ENCODE results near the gene IL10RB.
"Not testable (repeated sequence)": the region's sequence is repeated elsewhere in the genome, so short reads cannot be mapped to it uniquely, and the experiment has no call there.

GRCh38 chr21:33253382-33253781 lies 12.8 kb upstream of the IL10RB start:
- TF ChIP-seq CTCF (IDR thresholded peaks at IDR 0.05 in 4 of 5, conservative IDR thresholded peaks at IDR 0.05 in 1 of 5); POLR2A (IDR thresholded peaks at IDR 0.05): not testable (repeated sequence)
